ENCODE data around the gene IGSF23.

IGSF23 gene

DNA sequence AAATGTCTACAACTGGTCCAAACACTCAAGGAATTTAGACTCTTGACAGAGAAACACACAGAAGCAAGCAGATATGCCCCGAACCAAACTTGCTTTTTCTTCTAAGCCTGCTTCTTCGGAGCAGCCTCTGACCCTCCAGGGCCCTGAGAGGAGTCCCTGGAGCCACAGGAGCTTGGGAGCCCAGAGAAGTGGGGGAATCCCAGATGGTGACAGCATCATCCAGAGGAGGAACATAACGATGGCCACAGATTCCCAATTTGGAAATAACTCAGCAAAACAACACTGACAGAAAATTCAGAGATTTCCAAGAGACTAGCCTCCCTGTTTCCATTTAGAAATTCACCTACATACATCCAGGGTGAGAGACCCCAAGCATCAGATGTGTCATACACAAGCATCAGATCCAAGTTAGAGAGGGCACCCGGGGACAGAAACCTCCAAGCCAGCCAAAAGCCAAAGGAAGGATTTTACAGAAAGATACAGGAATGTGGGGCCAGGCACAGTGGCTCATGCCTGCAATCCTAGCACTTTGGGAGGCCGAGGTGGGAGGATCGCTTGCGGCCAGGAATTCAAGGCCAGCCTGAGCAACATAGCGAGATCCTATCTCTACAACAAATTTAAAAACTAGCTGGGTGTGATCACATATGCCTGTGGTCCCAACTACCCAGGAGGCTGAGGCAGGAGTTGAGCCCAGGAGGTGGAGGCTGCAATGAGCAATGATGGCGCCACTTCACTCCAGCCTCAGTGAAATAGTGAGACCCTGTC, 28.3 kb downstream of the IGSF23 start:
- DNase-seq (ENCODE audit: low spot score): no peak

DNA sequence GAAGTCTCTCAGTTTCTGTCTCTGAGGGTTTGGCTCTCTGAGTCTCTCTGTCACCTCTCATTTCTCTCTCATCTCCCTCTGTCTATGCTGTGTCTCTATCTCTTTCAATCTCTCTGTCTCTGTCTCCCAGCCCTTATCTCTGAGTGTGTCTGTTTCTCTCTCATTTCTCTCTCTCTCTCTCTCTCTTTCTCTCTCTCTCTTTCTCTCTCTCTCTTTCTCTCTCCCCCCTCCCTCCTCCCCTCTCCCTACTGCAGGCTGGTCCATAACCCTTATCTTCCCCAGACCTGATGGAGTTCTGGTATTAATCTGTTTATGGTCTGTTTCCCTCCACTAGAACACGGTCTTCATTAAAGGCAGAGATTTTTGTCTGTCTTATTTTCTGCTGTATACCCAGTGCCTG, 29.0 kb downstream of the IGSF23 start:
- DNase-seq (ENCODE audit: low spot score): no peak

DNA sequence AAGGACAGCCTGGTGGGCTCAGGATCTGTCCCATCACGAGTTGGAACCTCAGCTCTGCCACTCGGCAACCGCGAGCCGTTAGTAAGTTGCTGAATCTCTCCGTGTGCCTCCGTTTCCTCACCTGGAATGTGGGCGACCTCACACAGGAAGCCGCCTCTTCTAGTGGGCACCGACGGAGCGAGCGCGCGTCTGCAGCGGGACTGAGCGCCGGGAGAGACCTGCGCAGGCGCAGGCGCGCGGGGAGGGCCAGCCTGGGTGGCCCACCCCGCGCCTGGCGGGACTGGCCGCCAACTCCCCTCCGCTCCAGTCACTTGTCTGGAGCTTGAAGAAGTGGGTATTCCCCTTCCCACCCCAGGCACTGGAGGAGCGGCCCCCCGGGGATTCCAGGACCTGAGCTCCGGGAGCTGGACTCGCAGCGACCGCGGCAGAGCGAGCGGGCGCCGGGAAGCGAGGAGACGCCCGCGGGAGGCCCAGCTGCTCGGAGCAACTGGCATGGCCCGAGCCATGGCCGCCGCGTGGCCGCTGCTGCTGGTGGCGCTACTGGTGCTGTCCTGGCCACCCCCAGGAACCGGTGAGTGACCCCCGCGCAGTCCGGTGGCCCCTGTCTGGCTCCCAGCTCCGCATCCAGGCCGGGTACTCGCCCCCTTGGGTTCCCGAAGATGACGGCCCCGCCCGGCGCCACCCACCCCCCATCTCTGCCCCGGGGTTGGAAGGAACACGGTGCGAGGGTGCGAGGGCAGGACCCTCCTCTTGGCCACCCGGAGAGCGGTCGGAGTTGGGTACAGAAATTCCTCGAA, 30.4 kb downstream of the IGSF23 start, which contains the start of gene PVR:
Gene PVR (plus strand): TSS at position 306 of the 797 bp plus-strand sequence. CDS start 187 bp downstream, at position 493.
- peak; percentile 95 for DNase-seq (ENCODE audit: low spot score)

DNA sequence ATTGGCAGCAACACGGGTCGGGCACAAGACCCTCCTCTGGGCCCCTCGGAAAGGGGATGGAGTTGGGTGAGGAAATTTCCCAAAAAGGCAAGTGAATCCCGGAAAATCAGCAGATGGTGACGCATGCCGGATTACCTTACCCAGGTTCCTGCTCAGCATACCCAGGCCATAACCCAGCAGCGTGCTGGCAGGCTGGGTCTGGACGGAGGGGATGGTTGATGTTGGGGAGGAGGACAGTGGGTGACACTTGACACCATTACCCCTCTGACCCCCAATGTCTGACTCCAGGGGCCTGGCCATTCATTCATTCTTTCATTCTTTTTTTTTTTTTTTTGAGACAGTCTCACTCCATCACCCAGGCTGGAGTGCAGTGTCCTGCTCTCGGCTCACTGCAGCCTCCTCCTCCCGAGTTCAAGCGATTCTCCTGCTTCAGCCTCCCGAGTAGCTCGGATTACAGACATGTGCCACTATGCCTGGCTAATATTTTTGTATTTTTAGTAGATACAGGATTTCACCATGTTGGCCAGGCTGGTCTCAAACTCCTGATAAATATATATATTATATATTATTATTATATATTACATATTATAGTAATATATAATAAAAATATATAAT, 31.1 kb downstream of the IGSF23 start:
- no peak for DNase-seq (ENCODE audit: low spot score)

DNA sequence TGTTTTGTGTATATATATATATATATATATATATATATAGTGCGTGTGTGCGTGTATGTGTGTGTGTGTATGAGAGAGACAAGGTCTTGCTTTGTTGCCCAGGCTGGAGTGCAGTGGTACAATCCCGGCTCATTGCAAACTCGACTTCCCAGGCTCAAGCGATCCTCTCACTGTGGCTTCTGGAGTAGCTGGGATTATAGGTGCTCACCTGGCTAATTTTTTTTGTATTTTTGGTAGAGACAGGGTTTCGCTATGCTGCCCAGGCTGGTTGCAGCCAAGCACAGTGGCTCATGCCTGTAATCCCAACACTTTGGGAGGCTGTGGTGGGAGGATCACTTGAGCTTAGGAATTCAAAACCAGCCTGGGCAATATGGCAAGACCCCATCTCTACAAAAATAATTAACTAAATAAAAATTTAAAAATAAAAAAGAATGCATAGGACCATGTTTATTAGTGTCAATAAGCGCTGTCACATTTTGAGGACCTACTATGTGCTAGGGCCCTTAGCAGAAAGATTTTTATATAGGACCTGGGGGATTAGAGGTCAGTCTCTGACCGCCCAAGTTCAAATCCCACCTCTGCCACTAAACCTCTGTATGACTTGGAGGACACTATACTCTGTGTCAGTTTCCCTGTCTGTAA, 32.2 kb downstream of the IGSF23 start:
- DNase-seq (ENCODE audit: low spot score): no peak

DNA sequence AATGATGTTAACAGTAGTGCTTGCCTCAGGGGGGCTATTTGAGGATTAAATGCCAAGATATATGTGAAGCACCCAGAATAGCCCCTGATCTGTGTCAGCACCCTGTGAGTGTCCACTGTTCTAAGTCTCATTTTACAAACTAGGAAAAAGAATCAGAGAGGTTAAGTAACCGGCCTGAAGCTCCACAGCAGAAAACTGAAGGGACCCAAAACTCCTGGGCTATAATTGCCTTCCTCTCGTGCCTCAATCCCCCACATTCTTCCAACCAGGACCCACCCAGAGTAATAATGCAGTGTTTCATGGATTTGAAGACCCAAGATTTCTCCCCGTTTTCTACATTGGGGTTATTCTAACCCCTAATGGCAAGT, 32.7 kb downstream of the IGSF23 start:
- DNase-seq (ENCODE audit: low spot score): no peak

DNA sequence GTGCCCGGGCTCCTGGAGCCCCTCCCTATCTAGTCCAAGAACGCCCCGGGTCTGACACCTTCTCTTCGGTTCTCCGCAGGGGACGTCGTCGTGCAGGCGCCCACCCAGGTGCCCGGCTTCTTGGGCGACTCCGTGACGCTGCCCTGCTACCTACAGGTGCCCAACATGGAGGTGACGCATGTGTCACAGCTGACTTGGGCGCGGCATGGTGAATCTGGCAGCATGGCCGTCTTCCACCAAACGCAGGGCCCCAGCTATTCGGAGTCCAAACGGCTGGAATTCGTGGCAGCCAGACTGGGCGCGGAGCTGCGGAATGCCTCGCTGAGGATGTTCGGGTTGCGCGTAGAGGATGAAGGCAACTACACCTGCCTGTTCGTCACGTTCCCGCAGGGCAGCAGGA, 33.8 kb downstream of the IGSF23 start:
- no peak for DNase-seq (ENCODE audit: low spot score)

DNA sequence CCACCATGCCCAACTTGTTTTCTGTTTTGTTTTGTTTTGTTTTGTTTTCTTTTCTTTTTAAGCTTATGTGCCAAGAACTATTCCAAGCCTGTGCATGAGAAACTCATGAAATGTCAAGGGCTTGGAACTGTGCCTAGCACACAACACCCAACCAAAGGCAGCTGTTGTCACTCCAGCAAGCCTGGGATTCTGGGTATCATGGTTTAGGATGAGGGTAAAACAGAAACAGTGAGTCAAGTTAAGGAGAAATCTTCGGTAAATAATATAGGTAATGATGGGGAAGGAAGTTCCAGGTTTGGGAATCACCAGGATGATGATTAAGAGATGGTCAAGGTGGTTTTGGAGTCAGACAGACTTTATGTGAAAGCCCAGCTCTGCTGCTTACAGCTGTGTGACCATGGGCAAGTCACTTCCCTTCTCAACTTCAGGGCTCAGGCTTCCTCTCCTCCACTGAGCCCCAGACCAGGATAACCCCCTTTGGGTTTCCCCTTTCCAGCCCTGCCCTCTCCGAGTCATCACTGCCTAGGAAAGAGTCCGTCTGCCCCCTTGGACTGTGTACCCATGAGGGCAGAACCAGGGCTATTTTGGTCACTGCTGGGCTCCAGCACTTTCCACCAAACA, 35.4 kb downstream of the IGSF23 start:
- DNase-seq (ENCODE audit: low spot score): peak; percentile 72

DNA sequence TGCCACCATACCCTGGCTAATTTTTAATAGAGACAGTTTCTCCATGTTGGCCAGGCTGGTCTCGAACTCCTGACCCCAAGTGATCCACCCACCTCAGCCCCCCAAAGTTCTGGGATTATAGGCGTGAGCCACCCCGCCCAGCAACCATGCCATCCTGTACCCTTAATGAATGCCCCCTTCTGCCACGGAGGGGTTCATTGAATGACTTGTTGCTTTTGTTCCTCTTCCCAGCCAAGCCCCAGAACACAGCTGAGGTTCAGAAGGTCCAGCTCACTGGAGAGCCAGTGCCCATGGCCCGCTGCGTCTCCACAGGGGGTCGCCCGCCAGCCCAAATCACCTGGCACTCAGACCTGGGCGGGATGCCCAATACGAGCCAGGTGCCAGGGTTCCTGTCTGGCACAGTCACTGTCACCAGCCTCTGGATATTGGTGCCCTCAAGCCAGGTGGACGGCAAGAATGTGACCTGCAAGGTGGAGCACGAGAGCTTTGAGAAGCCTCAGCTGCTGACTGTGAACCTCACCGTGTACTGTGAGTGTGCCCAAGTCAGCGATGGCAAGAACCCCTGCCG, 36.3 kb downstream of the IGSF23 start:
- no peak for DNase-seq (ENCODE audit: low spot score)

DNA sequence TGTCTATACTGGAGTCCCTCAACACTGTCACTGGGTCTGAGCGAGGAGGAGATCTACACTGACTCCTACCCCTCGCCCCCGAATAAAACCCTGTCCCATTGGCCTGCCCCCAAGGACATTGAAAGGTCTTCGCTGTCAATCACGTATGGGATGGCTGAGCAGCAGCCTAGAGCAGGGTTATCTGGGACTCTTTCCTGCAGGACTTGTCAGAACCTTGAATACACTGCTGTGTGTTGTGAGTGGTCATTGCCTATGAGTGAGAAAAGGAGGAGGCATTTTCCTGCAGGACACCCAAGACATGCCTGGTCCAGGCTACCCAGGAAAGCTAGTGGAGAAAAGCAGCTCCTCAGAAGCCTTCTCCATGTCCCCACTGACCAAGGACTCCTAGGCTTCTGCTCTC, 40.0 kb downstream of the IGSF23 start:
- no peak for DNase-seq (ENCODE audit: low spot score)

DNA sequence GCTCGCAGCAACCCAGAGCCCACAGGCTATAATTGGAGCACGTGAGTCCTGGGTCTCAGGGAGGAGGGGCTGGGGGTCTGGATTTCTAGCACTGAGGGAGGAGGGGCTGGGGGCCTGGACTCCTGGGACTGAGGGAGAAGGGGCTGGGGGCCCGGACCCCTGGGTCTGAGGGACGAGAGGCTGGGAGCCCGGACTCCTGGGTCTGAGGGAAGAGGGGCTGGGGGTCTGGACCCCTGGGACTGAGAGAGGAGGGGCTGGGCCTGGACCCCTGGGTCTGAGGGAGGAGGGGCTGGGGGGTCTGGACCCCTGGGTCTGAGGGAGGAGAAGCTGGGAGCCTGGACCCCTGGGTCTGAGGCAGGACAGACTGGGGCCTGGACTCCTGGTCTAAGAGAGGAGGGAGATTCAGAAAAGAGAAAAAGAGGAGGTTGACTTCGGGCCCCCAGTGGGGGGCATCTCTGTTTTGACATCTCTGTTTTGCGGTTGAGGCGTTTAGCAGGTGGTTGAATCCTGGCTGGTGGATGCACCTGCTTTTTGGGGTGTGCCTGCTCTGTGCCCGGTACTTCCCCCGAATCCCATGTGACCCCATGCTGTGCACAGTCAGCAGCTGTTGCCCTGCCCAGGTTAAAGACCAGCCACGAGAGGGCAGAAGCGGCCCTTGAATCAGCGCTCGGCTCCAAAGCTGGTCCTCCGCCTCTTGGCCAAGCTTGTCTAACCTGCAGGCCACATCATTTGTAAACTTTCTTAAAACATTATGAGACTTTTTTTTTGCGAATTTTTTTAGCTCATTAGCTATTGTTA, 40.8 kb downstream of the IGSF23 start:
- peak; percentile 52 for DNase-seq (ENCODE audit: low spot score)

DNA sequence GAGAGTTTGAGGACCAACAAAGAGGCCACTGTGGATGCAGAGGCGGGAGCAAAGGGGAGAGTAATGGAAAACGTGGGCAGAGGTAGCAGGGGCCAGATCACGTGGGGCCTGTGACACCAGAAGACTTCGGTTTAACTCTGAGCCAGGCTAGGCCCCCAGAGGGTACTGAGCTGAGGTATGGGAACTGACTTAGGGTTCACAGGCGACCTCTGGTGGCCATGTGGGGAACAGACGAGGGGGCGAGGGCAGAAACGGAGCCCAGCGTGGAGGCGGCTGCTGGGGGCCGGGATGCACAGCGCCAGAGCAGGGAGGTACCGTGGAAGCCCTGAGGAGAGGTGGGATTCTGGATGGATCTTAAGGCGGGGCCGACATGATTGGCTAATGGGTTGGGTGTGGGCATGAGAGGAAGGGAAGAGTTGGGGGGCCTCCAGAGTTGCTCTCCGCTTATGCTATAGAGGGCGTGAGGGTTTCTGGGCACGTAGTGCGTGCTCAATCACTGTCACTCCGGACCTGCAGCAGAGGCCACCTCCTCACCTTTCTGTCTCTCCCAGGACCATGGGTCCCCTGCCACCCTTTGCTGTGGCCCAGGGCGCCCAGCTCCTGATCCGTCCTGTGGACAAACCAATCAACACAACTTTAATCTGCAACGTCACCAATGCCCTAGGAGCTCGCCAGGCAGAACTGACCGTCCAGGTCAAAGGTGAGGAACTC, 44.0 kb downstream of the IGSF23 start:
- peak; percentile 78 for DNase-seq (ENCODE audit: low spot score)

DNA sequence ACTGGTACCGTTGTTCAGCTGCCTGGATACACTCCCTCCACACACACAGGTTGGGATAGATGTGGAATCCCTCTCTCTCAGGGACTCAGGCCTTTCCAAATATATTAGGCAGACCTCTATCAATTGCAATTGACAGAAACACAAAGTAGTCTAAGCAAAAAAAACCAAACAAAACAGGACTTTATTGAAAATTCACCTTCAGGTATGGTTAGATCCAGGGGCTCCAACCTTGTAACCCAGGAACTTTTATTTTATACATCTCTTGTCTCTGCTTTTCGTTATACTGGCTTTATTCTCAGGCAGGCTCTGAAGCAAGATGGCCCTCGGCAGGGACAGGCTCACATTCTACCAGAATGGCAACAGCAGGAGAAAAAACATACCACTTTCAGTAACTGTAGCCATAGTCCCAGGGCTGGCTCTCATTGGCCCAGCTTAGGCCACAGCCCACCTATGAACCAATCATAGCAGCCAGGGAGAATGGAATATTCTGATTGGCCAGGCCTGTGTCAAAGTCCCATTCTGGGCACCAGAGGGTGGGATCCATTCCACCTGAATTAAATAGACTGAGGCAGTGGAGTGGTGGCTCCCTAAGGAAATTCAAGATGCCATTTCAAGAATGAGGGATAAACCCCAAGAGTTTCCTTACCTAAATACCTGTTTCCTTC, 44.8 kb downstream of the IGSF23 start:
- no peak for DNase-seq (ENCODE audit: low spot score)

DNA sequence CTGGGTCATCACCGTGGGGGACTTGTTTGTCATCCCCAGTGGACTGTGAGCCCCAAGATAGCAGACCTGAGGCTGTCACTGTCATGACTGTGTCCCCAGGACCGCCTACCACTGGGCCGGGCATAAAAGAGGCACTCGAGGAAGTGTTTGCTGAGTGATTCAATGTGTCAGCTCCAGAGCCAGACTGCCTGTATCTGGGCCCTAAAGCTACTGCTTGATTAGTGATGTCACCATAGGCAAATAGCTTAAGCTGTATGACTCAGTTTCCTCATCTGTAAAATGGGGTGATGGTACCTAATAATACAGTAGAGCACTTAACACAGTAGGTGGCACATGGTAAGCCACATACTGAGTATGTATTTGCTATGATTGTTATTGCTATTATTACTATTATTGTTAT, 46.7 kb downstream of the IGSF23 start:
- no peak for DNase-seq (ENCODE audit: low spot score)

DNA sequence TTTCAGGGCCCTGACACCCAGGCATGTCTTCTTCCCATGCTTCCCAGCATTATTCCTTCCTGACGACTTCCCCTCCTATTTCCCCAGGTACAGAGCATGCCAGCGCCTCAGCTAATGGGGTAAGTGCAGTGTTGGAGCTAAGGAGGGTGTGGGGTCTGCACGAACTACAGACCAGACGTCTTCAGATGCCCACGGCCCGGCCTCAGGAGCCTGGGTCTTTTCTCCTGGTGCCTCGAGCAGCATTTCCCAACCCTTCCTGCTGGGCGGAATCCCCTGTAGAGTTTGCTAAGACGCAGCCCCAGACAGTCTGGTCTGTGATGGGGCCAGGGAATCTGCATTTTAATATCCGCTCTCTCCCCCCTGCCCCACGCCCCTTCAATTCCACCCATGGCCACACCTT, 47.8 kb downstream of the IGSF23 start:
- DNase-seq (ENCODE audit: low spot score): no peak

DNA sequence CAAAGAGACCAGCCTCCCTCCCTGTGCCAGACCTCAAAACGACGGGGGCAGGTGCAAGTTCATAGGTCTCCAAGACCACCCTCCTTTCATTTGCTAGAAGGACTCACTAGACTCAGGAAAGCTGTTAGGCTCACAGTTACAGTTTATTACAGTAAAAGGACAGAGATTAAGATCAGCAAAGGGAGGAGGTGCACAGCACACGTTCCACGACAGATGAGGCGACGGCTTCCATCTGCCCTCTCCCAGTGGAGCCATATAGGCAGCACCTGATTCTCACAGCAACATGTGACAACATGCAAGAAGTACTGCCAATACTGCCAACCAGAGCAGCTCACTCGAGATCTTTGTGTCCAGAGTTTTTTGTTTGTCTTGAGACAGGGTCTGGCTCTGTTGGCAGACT, 48.5 kb downstream of the IGSF23 start:
- no peak for DNase-seq (ENCODE audit: low spot score)

DNA sequence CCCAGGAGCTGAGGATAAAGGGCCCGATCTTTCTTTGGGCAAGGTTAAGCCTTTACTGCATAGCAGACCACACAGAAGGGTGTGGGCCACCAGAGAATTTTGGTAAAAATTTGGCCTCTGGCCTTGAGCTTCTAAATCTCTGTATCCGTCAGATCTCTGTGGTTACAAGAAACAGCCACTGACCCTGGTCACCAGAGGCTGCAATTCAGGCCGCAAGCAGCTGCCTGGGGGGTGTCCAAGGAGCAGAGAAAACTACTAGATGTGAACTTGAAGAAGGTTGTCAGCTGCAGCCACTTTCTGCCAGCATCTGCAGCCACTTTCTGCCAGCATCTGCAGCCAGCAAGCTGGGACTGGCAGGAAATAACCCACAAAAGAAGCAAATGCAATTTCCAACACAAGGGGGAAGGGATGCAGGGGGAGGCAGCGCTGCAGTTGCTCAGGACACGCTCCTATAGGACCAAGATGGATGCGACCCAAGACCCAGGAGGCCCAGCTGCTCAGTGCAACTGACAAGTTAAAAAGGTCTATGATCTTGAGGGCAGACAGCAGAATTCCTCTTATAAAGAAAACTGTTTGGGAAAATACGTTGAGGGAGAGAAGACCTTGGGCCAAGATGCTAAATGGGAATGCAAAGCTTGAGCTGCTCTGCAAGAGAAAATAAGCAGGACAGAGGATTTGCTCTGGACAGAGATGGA, 49.5 kb downstream of the IGSF23 start:
- DNase-seq (ENCODE audit: low spot score): peak; percentile 66

DNA sequence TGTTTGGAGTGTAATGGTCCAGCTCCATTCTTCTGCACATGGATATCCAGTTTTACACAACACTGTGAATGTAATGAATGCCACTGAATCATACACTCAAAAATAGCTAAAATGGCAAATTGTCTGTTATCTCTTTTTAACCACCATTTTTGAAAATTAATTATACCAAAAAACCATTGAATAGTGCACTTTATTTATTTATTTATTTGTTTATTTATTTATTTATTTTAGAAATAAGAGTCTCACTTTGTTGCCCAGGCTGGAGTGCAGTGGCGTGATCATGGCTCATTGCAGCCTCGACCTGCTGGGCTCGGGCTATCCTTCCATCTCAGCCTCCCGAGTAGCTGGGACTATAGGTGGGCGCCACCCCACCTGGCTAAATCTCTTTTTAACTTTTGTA, 50.6 kb downstream of the IGSF23 start:
- DNase-seq (ENCODE audit: low spot score): no peak

DNA sequence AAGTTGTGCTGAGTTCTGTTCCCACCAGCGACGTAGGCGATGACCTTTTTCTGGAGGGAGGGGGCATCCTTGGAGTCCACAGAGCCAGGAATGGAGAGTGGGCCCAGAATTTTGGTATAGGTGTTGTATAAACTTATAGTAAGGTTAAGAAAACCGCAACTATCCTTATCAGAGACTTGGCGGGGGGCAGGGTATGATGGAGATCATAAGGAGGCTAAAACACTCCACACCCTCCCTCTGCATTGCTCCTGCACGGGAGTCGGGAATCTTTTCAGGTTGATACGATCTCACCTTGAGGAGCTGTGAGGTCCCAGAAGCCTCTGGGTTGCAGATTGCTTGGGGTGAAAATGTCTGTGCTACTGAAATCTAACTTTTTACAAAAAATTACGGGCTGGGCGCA, 51.6 kb downstream of the IGSF23 start:
- DNase-seq (ENCODE audit: low spot score): no peak

Measured in AG08395 (cell line).